ENCODE measurements around the gene IL22. TPM values are rescaled to one million over a fixed set of nuclear protein-coding genes. Genes with fewer than 3 reads are reported as not detected.

The IL22 gene
- total RNA-seq, 1 donor from 2014 or later = not detected

DNA sequence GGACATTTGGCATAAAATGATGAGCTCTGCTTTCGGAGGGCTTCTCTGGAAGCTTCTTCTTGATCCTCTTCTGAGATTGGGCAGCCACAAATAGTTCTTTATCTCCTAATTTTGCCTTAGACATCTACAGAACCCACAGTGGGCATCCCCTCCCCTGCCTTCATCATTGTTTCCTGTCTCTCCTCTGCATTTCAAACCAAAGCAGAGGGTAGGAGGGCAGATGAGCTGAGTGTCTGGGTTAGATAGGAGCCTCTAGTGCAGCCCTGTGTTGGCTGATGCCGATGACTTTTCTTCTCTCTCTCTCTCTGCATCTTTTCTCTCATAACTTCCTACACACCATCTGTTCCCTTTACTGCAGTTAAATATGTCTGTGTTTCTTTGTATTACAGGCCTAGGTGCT lies 19.3 kb downstream of the IL22 start:
- Mint-ChIP-seq H3K4me3 (ENCODE audit: unreplicated experiment) (no peak overlapping the region), H3K9me3 (ENCODE audit: unreplicated experiment) (no peaks in the 10 kb centered on the region), H3K36me3 (ENCODE audit: low read depth, unreplicated experiment) (no peaks in the 10 kb centered on the region), H3K4me1 (ENCODE audit: unreplicated experiment) (no peaks in the 10 kb centered on the region), H3K27me3 (ENCODE audit: unreplicated experiment) (peaks cover 6% of the 10 kb centered on the region), H3K27ac (ENCODE audit: unreplicated experiment) (no peak overlapping the region)
- TF ChIP-seq, protein P1, sequence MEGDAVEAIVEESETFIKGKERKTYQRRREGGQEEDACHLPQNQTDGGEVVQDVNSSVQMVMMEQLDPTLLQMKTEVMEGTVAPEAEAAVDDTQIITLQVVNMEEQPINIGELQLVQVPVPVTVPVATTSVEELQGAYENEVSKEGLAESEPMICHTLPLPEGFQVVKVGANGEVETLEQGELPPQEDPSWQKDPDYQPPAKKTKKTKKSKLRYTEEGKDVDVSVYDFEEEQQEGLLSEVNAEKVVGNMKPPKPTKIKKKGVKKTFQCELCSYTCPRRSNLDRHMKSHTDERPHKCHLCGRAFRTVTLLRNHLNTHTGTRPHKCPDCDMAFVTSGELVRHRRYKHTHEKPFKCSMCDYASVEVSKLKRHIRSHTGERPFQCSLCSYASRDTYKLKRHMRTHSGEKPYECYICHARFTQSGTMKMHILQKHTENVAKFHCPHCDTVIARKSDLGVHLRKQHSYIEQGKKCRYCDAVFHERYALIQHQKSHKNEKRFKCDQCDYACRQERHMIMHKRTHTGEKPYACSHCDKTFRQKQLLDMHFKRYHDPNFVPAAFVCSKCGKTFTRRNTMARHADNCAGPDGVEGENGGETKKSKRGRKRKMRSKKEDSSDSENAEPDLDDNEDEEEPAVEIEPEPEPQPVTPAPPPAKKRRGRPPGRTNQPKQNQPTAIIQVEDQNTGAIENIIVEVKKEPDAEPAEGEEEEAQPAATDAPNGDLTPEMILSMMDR (IDR thresholded peaks at IDR 0.05; ENCODE audit: unreplicated experiment) = no peak
- DNase-seq (ENCODE audit: low spot score) = no peak

DNA sequence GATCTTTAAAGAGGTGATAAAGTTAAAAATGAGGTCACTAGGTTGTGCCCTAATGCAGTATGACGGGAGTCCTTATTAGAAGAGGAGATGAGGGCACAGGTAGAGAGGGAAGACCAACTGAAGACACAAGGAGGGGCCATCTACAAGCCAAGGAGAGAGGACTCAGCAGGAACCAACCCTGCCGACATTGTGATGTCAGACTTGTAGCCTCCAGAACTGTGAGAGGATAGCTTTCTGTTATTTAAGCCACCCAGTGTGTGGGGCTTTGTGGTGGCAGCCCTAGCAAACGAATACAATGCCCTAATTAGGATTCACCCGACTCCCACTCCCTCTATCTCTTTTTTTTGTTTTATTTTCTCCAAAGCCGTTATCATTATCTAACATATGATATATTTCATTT lies 19.9 kb downstream of the IL22 start:
- Mint-ChIP-seq H3K27ac (ENCODE audit: unreplicated experiment) (no peak overlapping the region), H3K4me1 (ENCODE audit: unreplicated experiment) (no peaks in the 10 kb centered on the region), H3K36me3 (ENCODE audit: low read depth, unreplicated experiment) (no peaks in the 10 kb centered on the region), H3K9me3 (ENCODE audit: unreplicated experiment) (no peaks in the 10 kb centered on the region), H3K27me3 (ENCODE audit: unreplicated experiment) (peaks cover 4% of the 10 kb centered on the region), H3K4me3 (ENCODE audit: unreplicated experiment) (no peak overlapping the region)
- no peak for DNase-seq (ENCODE audit: low spot score)
- TF ChIP-seq, protein P1 (IDR thresholded peaks at IDR 0.05; ENCODE audit: unreplicated experiment) = no peak

DNA sequence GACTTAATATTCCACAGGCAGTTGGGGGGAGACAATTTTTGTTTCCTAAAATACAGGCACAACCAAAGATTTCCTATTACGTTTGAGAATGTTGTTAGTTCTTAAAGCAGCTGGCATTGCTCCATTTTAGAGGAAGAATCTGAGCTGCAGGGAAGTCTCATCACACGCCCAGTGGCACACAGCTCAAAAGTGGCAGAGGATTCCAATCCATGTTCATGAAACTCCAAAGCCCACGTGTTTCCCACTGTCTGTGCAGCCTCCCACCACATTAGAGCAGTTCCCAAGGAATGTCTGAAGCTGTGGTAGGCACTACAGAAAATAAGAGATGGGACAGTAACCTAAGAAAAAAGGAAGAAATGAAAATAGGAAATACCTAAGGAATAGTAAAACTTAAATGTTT lies 21.7 kb downstream of the IL22 start:
- H3K27ac Mint-ChIP-seq (ENCODE audit: unreplicated experiment) = no peak overlapping the region
- no peaks in the 10 kb centered on the region for H3K36me3 Mint-ChIP-seq (ENCODE audit: low read depth, unreplicated experiment)
- no peaks in the 10 kb centered on the region for H3K4me1 Mint-ChIP-seq (ENCODE audit: unreplicated experiment)
- H3K27me3 Mint-ChIP-seq (ENCODE audit: unreplicated experiment) = peaks cover 4% of the 10 kb centered on the region
- no peaks in the 10 kb centered on the region for H3K9me3 Mint-ChIP-seq (ENCODE audit: unreplicated experiment)
- TF ChIP-seq, protein P1 (IDR thresholded peaks at IDR 0.05; ENCODE audit: unreplicated experiment) = no peak
- no peak overlapping the region for H3K4me3 Mint-ChIP-seq (ENCODE audit: unreplicated experiment)
- DNase-seq (ENCODE audit: low spot score) = no peak

DNA sequence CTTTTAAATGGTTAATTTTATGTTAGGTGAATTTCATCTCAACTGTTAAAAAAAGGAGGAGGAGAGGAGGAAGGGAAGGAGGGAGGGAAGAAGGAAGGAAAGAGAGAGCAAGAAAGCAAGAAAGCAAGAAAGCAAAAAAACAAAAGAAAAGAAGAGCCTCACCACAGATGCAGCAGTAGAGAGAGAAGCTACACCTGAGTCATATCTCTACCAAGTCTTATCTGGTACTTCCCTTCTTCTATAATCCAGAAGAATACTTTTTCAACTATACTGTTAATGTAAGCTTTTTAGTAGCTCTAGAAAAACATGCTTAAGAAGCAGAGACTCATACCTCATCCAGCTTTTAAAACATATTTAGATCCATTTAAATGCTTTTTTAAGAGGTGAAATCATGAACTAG lies 22.2 kb downstream of the IL22 start:
- H3K4me3 Mint-ChIP-seq (ENCODE audit: unreplicated experiment) = no peak overlapping the region
- DNase-seq (ENCODE audit: low spot score) = no peak
- no peaks in the 10 kb centered on the region for H3K36me3 Mint-ChIP-seq (ENCODE audit: low read depth, unreplicated experiment)
- no peaks in the 10 kb centered on the region for H3K9me3 Mint-ChIP-seq (ENCODE audit: unreplicated experiment)
- TF ChIP-seq, protein P1 (IDR thresholded peaks at IDR 0.05; ENCODE audit: unreplicated experiment) = no peak
- H3K27me3 Mint-ChIP-seq (ENCODE audit: unreplicated experiment) = peaks cover 4% of the 10 kb centered on the region
- no peaks in the 10 kb centered on the region for H3K4me1 Mint-ChIP-seq (ENCODE audit: unreplicated experiment)
- H3K27ac Mint-ChIP-seq (ENCODE audit: unreplicated experiment) = no peak overlapping the region

DNA sequence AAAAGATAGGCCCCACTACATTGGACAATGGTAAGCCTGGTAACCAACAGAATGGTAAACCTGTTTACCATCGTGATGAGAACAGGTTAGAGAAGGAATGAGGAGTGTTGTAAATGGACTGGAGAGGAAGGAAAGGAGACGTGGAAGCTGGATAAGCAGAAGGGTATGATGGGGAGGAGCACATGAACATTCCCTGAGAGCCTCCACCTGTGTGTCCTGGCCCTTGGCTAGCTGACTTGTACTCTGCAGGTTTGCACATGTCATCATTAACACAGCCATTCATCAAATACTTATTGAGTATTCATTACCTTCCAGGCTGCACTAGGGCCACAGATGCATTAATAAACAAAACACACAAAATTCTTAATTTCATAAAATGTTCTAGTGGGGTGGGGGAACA lies 23.4 kb downstream of the IL22 start:
- H3K27me3 Mint-ChIP-seq (ENCODE audit: unreplicated experiment) = peaks cover 4% of the 10 kb centered on the region
- no peaks in the 10 kb centered on the region for H3K9me3 Mint-ChIP-seq (ENCODE audit: unreplicated experiment)
- H3K36me3 Mint-ChIP-seq (ENCODE audit: low read depth, unreplicated experiment) = no peaks in the 10 kb centered on the region
- H3K4me3 Mint-ChIP-seq (ENCODE audit: unreplicated experiment) = no peak overlapping the region
- no peak overlapping the region for H3K27ac Mint-ChIP-seq (ENCODE audit: unreplicated experiment)
- TF ChIP-seq, protein P1 (IDR thresholded peaks at IDR 0.05; ENCODE audit: unreplicated experiment) = no peak
- no peaks in the 10 kb centered on the region for H3K4me1 Mint-ChIP-seq (ENCODE audit: unreplicated experiment)
- no peak for DNase-seq (ENCODE audit: low spot score)
